Gastrocnemius medialis (tissue), 4 donors: Measurements from ENCODE around the gene RPL22L1.

Experiments used
- POLR2A ChIP-seq, 2 donors: fragments of 450-650 bp; IDR thresholded peaks; one replicate each; pipeline ENCODE4 v1.6.1; 2017; ENCODE audit warnings: antibody characterized with exemption in 2 of 2, mild to moderate bottlenecking in 2 of 2, moderate library complexity in 2 of 2
- TF ChIP-seq, protein P1 (sequence below), 5 experiments: fragments of 450-650 bp in 3 of 5; fragments of 200-600 bp in 2 of 5; sonication (generic) in 2 of 5; IDR thresholded peaks in 4 of 5; conservative IDR thresholded peaks in 1 of 5; 1 replicate in 4 of 5; 2 replicates in 1 of 5; pipeline ENCODE4 v1.5.1; 2016 to 2019; ENCODE audit warnings: antibody characterized with exemption in 5 of 5, mild to moderate bottlenecking in 3 of 5, moderate library complexity in 3 of 5

DNA sequence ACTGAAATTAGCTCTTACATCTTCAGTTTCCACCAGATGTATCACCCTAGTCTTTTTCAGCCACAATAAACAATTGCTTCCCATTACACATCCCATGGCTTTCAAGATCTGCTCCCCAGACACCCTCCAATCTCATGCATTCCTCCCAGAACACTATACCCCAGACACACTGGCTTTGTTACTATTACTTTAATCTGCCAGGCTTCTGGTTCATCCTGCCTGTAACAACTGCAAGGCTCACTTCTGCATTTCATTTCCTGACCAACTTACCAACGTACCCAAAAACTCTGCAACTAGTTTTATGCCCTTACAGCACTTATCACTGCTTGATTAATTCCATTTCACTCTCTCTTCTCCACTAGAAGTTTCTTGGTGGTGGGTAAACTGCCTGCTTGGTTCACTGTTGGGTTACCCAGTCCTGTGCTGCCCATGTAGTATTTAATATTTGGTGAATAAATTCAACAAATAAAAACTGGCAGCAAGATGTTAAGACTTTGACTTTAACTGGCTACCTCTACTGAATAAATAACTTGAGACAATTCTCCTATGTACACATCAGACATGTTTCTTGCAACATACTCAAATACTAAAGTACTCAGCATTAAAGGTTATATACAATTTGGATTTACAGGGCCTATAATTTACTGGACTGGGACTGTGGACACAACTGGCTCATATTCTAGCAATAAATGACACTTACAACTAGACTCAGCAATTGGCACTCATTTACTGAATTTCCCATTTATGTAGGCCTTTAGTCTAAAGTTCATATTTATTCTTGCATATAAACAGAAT is 2.7 kb downstream of the RPL22L1 start:
- TF ChIP-seq, protein P1, sequence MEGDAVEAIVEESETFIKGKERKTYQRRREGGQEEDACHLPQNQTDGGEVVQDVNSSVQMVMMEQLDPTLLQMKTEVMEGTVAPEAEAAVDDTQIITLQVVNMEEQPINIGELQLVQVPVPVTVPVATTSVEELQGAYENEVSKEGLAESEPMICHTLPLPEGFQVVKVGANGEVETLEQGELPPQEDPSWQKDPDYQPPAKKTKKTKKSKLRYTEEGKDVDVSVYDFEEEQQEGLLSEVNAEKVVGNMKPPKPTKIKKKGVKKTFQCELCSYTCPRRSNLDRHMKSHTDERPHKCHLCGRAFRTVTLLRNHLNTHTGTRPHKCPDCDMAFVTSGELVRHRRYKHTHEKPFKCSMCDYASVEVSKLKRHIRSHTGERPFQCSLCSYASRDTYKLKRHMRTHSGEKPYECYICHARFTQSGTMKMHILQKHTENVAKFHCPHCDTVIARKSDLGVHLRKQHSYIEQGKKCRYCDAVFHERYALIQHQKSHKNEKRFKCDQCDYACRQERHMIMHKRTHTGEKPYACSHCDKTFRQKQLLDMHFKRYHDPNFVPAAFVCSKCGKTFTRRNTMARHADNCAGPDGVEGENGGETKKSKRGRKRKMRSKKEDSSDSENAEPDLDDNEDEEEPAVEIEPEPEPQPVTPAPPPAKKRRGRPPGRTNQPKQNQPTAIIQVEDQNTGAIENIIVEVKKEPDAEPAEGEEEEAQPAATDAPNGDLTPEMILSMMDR (IDR thresholded peaks at IDR 0.05 in 4 of 5, conservative IDR thresholded peaks at IDR 0.05 in 1 of 5): no peak
- TF ChIP-seq POLR2A (IDR thresholded peaks at IDR 0.05): no peak
